Stimulated activated naive CD4-positive, alpha-beta T cell treated with Interleukin-2 at 50 U/mL for 16 hours (primary cell): ENCODE results near the gene IRS1.

ENCODE experiments used
- DNase-seq: peaks from one replicate; lab custom pipeline; 2025; lab: John Stamatoyannopoulos, UW

The IRS1 gene

DNA sequence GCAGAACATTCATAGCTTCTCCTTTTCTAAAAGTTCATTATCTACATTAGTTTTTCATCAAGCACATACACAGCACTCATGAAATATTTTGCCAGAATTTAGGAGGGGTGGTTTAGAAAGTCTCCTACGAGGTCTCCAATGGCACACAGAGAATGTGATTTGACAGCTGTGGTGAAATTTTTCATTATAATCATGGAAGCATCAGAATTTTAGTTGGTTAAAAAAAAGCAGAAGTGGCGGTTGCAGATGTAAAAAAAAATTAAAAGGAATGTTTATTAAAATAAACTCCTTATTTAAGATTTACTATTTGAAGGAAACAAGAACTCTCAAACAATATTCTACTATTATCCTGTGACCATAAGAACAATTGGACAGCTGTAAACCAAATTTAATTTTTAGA, 25.4 kb upstream of the IRS1 start:
- no peak for DNase-seq

DNA sequence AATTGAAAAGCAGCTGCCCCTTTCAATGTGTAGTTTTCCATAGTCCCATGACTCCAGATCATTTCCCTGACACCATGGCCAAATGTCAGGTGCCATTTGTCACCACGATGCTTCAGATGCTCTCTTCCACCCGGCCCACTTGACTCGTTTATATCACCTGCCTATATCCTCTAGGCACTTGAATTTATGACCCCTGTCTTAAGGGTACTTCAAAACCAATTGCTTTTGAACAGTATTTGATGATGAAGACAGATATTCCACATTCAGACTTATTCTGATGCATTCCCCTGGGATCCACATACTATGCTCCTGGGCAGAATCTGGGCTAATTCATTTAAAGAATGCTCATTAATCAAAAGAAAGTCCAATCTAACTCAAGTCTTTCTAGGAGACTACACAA, 19.3 kb upstream of the IRS1 start:
- no peak for DNase-seq

DNA sequence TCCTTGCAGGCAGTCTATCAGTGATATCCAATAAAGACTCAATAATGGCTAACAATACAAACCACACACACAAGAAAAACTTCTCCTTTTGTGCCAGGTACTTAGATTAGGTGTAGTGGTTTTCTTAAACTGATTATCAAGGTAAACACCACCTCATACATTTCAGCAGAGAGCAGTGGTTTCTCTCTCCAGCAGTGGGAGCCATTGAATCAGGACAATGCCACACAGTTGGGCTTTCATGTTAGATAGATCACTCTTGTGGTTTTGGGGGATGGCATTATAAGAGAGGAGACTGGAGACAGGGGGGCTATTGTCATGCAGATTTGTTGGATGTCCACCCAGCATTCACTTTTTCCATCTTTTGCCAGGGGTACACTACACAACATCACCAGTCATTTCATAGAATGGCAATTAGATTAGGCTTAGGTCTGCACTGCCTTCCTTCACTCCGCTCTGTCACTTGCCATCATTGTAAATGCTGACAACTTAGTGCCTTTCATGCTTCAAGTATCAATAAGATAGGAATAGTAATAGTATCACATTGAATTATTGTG, 13.6 kb upstream of the IRS1 start:
- DNase-seq, result no peak

DNA sequence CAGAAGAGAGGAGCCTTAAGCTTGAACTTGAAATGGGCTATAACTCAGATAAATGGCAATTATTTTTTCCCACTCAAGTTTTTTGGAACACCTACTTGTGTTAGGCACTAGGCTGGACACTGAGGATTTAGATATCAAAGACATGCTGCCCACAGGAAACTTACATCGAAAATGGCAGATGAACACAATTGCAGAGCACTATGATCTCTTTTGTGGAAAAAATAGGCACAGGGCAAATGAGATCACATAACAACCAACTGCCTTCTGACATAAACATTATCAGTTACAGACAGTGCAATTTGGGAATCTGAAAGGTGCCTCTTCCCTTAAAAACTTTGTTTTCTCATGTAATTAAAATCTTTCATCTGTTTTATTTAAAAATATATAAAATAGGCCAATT, 3.8 kb upstream of the IRS1 start:
- DNase-seq, result no peak

DNA sequence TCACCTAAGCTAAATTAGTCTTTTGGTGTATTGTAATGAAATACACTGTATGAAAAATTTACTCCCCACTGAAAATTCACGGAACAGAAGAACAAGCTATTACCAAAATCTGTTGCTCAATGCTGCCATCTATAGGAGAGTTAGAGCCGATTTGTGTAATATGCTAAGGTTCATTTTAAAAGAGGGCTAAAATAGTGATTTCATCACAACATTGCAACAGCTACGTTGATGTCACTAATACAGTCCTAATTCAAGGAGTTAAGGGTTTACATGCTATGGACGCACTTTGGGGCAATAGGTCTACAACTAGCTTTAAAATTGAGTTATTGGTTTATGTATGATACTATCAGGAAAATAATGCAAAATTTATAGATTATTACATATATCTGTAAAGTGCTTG, 3.0 kb upstream of the IRS1 start:
- DNase-seq, result no peak

GRCh38 chr2:226800941-226801784, 1.5 kb upstream of the IRS1 start:
- peak; percentile 76 for DNase-seq

DNA sequence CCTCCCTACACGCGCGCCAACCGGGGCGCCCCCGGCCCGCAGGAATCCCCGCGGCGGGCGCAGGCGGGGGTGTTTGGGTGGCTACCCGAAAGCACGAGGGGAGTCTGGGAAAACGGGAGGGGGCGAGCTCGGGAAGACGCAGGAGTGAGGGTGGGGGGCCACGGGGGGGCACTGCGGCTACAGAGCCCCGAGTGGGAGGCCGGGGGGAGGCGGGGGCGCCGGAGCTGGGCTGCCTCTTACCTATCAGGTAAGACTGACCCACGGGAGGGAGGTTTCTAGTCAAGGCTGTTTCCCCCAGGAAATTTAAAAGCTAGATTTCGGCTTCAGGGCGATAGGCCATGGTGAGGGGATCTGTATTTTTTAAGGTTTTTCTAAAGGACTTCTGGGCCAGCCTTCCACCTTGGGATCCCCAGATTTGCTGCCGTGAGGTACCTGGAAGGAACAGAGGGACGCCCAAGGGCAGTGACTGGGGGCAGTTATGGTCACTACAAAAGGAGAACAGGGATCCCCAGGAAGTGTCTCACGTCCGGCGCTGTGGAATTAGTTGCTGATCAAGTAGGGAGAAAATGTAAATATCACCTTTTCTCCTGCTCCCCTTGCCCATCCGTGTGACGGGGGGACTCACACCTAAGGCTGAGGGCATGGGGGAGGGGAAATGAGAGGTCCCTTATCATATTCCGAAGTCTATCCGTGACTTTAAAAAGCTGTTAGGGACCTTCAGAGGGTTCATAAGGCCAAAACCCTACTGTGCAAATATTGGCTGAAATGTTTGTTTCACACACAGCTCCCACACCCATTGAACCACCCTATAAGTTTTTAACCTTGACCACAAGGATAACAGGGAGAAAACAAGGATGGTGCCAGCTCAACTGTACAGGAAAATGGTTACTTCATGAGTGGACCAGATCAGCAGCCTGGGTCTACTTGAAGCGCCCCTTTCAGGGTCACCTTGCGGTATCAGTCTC, 638 bp upstream of the IRS1 start:
- no peak for DNase-seq

DNA sequence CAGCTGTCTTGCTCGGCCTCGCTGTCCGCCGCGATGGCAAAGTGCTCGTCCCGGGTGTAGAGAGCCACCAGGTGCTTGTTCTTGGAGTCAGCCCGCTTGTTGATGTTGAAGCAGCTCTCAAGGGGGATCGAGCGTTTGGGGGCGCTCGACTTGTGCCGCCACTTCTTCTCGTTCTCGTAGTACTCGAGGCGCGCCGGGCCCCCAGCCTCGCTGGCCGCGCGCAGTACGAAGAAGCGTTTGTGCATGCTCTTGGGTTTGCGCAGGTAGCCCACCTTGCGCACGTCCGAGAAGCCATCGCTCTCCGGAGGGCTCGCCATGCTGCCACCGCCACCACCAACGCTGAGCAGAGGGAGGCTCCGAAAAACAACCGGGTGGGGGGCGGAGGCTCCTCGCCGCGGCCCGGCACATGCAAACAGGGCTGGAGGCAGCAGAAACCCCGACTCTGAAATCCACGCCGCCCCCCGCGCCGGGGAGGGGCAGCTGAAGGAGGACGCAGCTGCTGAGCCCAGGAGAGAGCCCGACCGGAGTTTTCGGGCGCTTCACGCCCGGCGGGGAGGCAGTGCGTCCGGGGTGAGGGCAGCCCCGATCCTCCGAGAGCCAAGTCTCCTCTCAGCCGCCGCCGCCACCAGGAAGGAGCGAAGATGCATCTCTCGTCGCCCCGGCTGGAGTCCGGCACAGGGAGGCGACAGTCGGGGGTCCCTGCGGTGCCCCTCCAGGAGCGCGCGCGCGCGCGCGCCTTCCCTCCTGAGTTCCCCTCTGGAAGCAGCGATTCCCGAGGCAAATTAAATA, 1.0 kb downstream of the IRS1 start:
- DNase-seq, result peak; percentile 46

DNA sequence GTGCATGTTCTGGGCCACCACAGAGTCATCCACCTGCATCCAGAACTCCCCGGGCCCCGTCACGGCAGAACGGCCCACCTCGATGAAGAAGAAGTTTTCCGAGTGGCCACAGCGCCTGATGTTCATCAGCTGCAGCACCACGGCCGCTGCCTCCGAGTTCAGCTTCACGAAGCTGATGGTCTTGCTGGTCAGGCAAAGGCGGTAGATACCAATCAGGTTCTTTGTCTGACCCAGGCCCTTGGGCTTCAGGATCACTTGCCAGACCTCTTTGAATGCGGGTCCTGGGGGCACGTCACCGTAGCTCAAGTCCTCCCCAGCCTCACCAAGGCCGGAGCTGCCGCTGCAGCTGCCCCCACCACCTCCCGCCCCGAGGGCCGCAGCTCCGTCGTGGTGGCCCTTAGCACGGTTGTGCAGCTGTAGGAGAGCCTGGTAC, 1.6 kb downstream of the IRS1 start:
- no peak for DNase-seq

- no peak for DNase-seq
These were observed 2.2 kb downstream of the IRS1 start for GRCh38 chr2:226797289-226797988.

DNA sequence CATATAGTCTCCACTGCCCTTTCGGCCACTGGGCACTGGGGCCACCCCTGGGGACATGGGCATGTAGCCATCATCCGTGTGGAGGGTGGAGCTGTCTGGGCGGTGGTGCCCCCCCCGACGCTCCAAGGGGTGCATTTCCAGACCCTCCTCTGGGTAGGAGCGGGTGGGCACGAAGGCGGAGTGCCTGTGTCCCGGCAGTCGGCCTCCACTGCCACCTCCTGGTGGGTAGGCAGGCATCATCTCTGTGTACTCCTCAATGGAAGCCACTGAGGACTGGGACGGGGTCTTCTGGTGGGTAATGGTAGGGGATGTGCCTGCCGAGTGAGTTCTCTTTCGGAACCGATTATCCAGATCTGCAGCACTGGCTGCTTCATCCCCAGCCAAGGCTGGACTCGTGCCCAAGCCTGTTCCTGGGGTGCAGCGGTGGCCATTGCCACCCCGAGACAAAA, 2.8 kb downstream of the IRS1 start:
- DNase-seq, result no peak

- DNase-seq, result no peak
These were observed 3.4 kb downstream of the IRS1 start for GRCh38 chr2:226796012-226796839.

DNA sequence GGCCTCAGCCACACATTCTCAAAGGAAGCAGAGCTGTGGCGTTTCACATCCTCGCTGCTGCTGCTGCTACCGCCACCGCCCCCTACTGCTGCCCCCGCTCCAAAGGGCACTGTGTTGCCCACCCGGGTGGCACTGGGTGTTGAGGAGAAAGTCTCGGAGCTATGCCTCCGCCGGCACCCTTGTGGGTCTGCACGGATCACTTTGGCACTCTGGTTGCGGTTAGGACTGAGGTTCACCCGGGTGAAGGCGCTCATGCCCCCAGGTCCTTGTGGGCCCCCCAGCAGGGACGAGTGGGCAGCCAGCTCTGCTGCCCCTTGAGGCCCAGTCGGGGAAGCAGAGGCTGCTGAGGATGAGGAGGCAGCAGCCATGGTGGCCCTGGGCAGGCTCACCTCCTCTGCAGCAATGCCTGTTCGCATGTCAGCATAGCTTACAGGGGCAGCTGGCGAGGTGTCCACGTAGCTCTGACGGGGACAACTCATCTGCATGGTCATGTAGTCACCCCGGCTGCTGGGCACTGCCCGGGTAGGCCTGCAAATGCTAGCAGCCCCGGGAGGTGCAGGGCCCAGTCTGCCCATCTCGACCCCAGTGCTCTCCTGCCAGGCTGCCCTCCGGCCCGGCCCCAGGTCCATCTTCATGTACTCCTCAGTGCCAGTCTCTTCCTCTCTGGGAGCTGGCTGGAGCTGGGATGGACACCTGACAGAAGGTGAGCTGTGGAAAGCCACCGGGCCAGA, 4.2 kb downstream of the IRS1 start:
- DNase-seq, result no peak

GRCh38 chr2:226794751-226795171, 4.9 kb downstream of the IRS1 start:
- DNase-seq, result no peak

DNA sequence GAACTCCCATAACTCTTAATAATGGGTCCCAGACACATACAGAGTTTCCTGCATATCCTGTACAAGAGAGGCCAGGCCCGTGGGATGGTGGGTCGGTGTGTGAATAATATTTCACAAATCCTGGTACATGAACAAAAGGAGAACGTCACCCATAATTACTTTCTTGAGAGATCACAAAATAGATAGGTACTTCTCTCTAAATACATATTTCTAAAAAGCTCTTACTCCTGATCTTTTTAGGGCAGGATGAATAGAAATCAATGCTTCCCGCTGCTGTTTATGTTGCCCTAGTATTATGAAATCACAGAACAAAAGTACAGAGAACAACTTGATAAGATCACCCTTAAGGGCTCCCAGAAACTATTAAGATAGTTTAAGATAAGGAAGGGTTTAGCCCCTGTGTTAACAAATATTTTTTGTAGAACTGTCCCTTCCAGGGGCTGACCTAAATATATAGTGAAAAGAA, 5.4 kb downstream of the IRS1 start:
- no peak for DNase-seq

DNA sequence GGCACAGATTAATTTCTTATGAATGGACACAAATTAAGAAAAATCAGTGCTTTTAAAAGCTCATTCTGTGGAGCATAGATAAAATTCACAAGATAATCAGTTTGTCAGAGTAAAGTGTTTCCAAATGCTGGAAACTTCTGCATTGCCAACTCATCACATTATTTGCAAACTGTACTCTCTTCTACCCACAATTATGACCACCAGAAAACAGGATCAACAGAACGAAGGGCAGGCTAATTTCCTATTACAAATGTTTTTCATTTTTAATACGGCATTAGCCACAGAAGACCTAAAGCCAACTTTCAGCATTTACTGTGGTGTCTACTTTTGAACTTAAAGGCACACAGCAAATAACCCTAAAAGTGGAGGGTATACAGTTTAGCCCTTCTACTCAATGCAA, 6.0 kb downstream of the IRS1 start:
- no peak for DNase-seq

GRCh38 chr2:226792155-226792881, 7.3 kb downstream of the IRS1 start:
- no peak for DNase-seq

DNA sequence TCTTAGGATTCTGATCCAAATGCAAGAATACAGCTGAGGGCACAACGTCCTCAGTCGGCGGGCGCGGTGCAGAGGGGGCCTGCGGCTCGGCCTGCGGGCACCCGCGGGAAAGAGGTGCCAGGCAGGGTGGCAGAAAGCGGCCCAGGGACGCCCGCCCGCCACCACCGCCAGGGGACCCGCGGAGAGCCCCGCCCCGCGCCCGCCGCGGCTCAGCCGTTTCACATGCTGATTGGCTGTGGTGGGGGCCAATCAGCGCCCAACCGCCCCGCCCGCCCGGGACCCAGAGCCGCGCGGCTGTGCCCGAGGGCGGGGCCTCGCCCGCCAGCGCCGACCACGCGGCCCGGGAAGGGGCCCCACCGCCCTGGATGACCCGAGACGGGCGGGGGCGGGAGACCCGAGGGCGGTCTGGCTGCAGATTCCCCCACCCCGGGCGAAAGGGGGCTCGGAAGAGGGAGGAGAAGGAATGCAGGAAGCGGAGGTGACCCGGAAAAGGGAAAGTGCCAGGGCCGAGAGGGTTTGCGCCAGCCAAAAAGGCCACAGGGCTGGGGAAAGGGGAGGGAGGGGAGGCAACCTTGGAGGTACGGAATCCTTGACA, 8.0 kb downstream of the IRS1 start:
- peak; percentile 91 for DNase-seq
